Germinal center (tissue), 1 donor: ENCODE measurements around the gene CYP4F11.
"Not testable (repeated sequence)": the region's sequence is repeated elsewhere in the genome, so short reads cannot be mapped to it uniquely, and the experiment has no call there.

ENCODE experiments used
- DNase-seq: peaks from one replicate; pipeline ENCODE4 v3.0.0; 2012; ENCODE audit warnings: mixed read lengths, low spot score

The CYP4F11 gene

DNA sequence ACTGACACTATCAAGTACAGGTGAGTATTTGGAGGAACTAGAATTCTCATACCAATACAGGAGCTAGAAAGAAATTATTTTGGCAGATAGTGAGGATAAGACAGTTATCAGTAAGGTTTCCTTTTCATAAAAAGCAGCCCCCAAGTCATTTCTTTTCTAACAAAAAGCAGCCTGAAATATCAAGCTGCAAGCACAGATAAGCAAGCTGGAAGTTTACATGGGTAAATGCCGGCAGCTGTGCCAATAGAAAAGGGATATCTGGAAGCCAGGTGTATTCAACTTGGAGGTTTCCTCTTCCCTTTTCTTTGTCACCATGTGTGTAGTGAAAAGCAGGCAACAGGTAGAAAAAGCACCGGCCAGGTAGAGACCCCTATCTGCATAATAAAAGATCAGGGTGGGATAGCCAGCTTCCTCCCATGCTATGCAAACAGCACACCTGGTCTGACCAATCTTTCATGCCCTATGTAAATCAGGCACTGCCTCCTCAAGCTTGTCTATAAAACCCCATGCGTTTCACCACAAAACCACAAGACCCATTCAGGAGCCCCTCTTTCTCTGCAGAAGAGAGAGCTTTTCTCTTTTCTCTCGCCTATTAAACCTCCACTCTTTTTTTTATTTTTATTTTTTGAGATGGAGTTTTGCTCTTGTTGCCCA is 59.4 kb downstream of the CYP4F11 start:
- no peak for DNase-seq

DNA sequence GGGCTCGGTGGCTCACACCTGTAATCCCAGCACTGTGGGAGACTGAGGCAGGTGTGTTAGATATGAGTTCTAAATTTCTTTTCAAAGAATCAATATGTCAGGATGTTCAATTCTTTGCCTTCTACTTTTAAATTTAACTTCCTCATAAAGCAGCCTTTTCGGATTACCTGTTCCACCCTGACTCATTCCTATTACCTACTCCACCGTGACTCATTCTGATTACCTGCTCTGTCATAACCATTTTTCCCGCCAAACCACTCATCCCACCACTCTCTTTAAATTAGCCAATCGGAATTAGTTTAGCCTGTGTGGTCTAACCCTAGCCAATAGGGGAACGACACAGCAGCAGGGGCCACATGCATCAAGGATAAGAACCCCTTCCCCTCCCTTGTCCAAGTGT is 60.6 kb downstream of the CYP4F11 start:
- DNase-seq: not testable (repeated sequence)

DNA sequence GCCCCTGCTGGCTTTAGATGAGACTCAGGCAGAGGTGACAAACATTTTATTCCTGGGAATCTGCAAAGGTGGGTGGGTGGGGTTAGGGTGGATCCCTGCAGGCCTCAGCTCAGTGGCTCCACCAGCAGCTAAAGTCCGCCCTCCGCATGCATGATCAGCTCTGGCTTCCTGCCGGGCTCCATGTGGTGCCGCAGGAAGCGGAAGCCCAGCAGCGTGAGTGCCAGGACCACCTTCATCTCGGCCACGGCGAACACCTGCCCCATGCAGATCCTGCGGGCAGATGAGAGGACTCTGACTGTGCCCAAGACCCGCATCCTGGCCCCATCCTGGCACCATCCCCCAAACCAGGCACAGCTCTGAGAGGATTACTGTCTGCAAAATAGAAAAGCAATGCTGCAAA is 62.8 kb downstream of the CYP4F11 start:
- DNase-seq: peak; percentile 29

DNA sequence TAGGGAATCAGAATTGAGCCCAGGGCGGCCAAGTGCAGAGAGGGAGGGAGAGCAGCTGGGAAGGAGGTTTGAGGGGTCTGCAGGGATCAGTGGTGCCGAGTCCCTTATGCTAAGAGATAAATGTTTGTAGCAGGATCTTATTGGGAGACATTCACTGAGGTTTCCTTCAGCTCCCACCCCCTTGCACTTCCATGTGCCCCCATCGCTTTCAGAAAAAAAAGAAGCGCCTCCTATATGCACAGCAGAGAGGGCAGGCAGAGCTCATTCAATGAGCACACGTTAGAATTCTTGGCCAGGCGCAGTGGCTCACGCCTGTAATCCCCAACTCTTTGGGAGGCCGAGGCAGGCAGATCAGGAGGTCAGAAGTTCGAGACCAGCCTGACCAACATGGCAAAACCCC is 64.5 kb downstream of the CYP4F11 start:
- no peak for DNase-seq

DNA sequence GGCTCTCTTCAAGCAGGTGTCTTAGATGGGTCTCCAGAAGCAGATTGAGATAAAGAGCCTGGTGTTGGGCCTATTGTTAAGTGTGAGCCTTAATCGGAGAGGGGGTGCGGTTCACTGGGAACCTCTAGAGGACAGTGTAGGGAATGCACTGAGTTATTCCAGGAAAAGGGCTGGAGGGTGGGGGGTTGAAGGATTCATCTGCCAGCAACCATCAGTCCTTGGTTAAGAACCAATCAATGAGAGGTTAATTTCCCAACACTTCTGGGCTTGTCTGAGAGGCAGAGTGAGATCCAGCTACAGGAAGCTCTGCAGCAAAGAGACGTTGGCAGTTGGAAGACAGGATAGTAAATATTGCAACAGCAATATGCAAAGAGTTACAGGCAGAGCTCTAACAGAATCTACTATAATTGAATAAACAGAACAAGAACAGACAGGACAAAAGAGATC is 65.2 kb downstream of the CYP4F11 start:
- DNase-seq: peak; percentile 42

DNA sequence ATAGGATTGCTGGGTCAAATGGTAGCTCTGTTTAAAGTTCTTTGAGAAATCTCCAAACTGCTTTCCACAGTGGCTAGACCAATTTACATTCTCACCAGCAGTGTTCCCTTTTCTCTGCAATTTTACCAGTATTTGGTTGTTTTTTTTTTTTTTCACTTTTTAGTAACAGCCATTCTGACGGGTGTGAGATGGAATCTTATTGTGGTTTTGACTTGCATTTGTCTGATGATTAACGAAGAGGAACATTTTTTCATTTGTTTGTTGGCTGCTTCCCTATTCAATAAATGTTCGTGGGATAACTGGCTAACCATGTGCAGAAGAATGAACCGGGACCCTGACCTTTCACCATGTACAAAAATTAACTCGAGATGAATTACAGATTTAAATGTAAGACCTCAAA is 67.7 kb downstream of the CYP4F11 start:
- no peak for DNase-seq

DNA sequence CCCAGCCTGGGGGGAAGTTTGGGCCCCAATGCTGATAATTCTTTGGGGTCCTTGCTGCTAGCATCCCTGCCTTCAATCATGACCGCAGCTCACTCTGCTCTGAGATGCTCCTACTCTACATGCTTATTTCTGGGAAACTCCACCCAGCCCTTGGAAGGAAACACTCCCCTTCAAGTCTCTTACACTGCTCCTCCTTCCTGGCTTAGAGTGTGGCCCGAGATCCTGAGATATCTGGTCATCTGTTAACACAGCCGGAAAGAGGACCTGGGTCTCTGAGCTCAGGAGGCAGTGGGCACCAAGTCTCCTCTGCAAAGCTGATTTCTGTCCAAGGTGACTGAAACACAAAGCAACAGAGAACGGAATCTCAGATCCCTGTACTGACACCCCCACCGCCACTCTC is 69.5 kb downstream of the CYP4F11 start:
- DNase-seq: no peak

DNA sequence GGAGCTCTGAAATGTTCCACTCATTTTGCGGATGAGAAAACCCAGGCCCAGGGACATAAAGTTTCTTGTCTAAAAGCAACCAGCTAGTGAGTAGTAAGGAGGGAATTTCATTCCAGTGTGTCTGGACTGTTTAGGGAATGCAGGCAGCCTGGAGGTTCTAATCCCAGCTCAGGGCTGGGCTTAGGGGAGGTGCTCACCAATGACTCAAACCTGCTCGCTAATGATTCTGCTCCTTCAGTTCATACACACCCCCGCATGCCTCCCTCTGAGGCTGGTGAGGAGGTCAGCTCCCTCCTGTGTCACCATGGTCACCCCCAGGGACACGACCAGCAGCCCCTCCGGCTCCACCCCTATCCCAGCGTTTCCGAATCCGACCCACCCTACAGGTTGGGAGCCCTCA is 71.1 kb downstream of the CYP4F11 start:
- DNase-seq: no peak

DNA sequence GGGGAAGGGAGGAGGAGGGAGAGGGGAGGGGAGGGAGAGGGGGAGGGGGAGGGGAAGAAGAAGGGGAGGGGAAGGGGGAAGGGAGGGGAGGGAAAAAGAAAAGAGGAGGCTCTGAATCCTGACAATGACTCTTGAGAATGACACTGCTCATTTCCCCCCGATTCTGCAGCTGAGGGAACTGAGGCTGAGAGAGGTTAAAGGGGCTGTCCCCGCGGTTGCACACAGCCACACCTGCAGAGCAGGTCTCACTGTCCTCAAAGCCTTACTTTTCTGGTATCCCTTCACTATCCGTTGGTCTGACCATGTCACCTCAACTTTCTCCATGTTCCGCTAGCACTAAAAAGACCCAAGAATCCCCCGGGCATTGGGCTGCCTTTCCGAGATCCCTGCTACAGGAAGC is 71.9 kb downstream of the CYP4F11 start:
- DNase-seq: no peak
